ENCODE data around the gene CHADL. TPM values are rescaled to one million over a fixed set of nuclear protein-coding genes. Genes with fewer than 3 reads are reported as not detected.

CHADL gene
- total RNA-seq, 2 experiments from 2014 or later = 0.37 to 1.0 TPM

GRCh38 chr22:41239443-41240128 lies 1.1 kb downstream of the CHADL start:
- CTCF ChIA-PET = interaction anchor here (4.3 kb wide), 1 partner anchor 317 kb away, joined by 114 read pairs; no protein-coding TSS in a partner anchor
- H3K27ac Mint-ChIP-seq = no peak overlapping the region
- DNase-seq (no peak), ATAC-seq (no peak)
- POLR2A ChIA-PET = interaction anchor here (0.6 kb wide), 1 partner anchor 173 kb away, joined by 3 read pairs; no protein-coding TSS in a partner anchor
- peaks cover 6% of the 10 kb centered on the region for H3K4me1 Mint-ChIP-seq (ENCODE audit: low read depth)
- no peak overlapping the region for H3K4me3 Mint-ChIP-seq
- no peaks in the 10 kb centered on the region for H3K27me3 Mint-ChIP-seq (ENCODE audit: low read depth)
- no peaks in the 10 kb centered on the region for H3K9me3 Mint-ChIP-seq (ENCODE audit: insufficient read depth)
- H3K36me3 Mint-ChIP-seq (ENCODE audit: low read depth) = peaks cover 4% of the 10 kb centered on the region

- Mint-ChIP-seq H3K27me3 (ENCODE audit: low read depth) (no peaks in the 10 kb centered on the region), H3K9me3 (ENCODE audit: insufficient read depth) (no peaks in the 10 kb centered on the region), H3K27ac (no peak overlapping the region), H3K36me3 (ENCODE audit: low read depth) (peaks cover 4% of the 10 kb centered on the region), H3K4me3 (peak overlapping the region; percentile 29), H3K4me1 (ENCODE audit: low read depth) (peaks cover 6% of the 10 kb centered on the region)
- CTCF ChIA-PET = interaction anchor here (0.9 to 4.3 kb wide), 13 partner anchors 9 to 340 kb away, joined by 3 to 114 read pairs (median 6); partner anchors contain the start of gene RBX1
- POLR2A ChIA-PET = interaction anchor here (0.6 to 1.4 kb wide), 4 partner anchors 30 to 288 kb away, joined by 3 to 4 read pairs (median 3); partner anchors contain the start of gene RBX1
- no peak for ATAC-seq
- no peak for DNase-seq
These were observed 1.9 kb downstream of the CHADL start for GRCh38 chr22:41238570-41239442.

- ChIA-PET POLR2A (interaction anchor here (0.7 to 1.4 kb wide), 11 partner anchors 15 to 381 kb away, joined by 3 to 10 read pairs (median 3); partner anchors contain the start of genes EP300, RBX1 and XPNPEP3), CTCF (interaction anchor here (0.6 to 4.3 kb wide), 57 partner anchors 10 to 385 kb away, joined by 3 to 114 read pairs (median 4); partner anchors contain the start of genes EP300, RANGAP1, RBX1 and XPNPEP3)
- no peaks in the 10 kb centered on the region for H3K9me3 Mint-ChIP-seq (ENCODE audit: insufficient read depth)
- ATAC-seq (peak; percentile 95), DNase-seq (peak; percentile 90)
- H3K27me3 Mint-ChIP-seq (ENCODE audit: low read depth) = no peaks in the 10 kb centered on the region
- no peaks in the 10 kb centered on the region for H3K36me3 Mint-ChIP-seq (ENCODE audit: low read depth)
- H3K4me3 Mint-ChIP-seq = no peak overlapping the region
- H3K27ac Mint-ChIP-seq = no peak overlapping the region
- H3K4me1 Mint-ChIP-seq (ENCODE audit: low read depth) = peaks cover 6% of the 10 kb centered on the region
These were observed 2.8 kb downstream of the CHADL start for GRCh38 chr22:41237707-41238569.

- DNase-seq = no peak
- H3K9me3 Mint-ChIP-seq (ENCODE audit: insufficient read depth) = no peaks in the 10 kb centered on the region
- peak overlapping the region; percentile 20 for H3K27ac Mint-ChIP-seq
- peaks cover 6% of the 10 kb centered on the region for H3K4me1 Mint-ChIP-seq (ENCODE audit: low read depth)
- no peak for ATAC-seq
- ChIA-PET POLR2A (interaction anchor here (0.7 to 1.4 kb wide), 12 partner anchors 16 to 380 kb away, joined by 3 to 10 read pairs (median 4); partner anchors contain the start of genes EP300, RBX1 and XPNPEP3), CTCF (interaction anchor here (0.6 to 4.3 kb wide), 54 partner anchors 10 to 384 kb away, joined by 3 to 114 read pairs (median 4); partner anchors contain the start of genes EP300, RANGAP1, RBX1 and XPNPEP3)
- no peaks in the 10 kb centered on the region for H3K27me3 Mint-ChIP-seq (ENCODE audit: low read depth)
- H3K4me3 Mint-ChIP-seq = peak overlapping the region; percentile 66
- H3K36me3 Mint-ChIP-seq (ENCODE audit: low read depth) = no peaks in the 10 kb centered on the region
These were observed 3.6 kb downstream of the CHADL start for GRCh38 chr22:41237036-41237706.

GRCh38 chr22:41234815-41235695 lies 5.7 kb downstream of the CHADL start:
- POLR2A ChIA-PET = no interaction called here
- Mint-ChIP-seq H3K27me3 (ENCODE audit: low read depth) (no peaks in the 10 kb centered on the region), H3K27ac (no peak overlapping the region), H3K4me1 (ENCODE audit: low read depth) (peaks cover 6% of the 10 kb centered on the region), H3K4me3 (no peak overlapping the region), H3K36me3 (ENCODE audit: low read depth) (no peaks in the 10 kb centered on the region), H3K9me3 (ENCODE audit: insufficient read depth) (no peaks in the 10 kb centered on the region)
- DNase-seq (no peak), ATAC-seq (no peak)
- CTCF ChIA-PET = interaction anchor here (3.5 to 4.3 kb wide), 3 partner anchors 18 to 313 kb away, joined by 38 to 114 read pairs (median 39); no protein-coding TSS in a partner anchor

GRCh38 chr22:41231369-41231768 lies 9.4 kb downstream of the CHADL start:
- CTCF ChIA-PET = no interaction called here
- H3K27me3 Mint-ChIP-seq (ENCODE audit: low read depth) = no peaks in the 10 kb centered on the region
- H3K36me3 Mint-ChIP-seq (ENCODE audit: low read depth) = peaks cover 10% of the 10 kb centered on the region
- no peaks in the 10 kb centered on the region for H3K9me3 Mint-ChIP-seq (ENCODE audit: insufficient read depth)
- POLR2A ChIA-PET = no interaction called here
- H3K4me3 Mint-ChIP-seq = no peak overlapping the region
- no peak overlapping the region for H3K27ac Mint-ChIP-seq
- no peaks in the 10 kb centered on the region for H3K4me1 Mint-ChIP-seq (ENCODE audit: low read depth)
- no peak for DNase-seq
- no peak for ATAC-seq

GRCh38 chr22:41230401-41230785 lies 10.3 kb downstream of the CHADL start:
- ChIA-PET POLR2A (interaction anchor here (0.6 kb wide), 2 partner anchors 56 to 359 kb away, joined by 3 to 4 read pairs; partner anchors contain the start of genes PMM1 and RANGAP1), CTCF (no interaction called here)
- Mint-ChIP-seq H3K27ac (no peak overlapping the region), H3K4me1 (ENCODE audit: low read depth) (no peaks in the 10 kb centered on the region), H3K36me3 (ENCODE audit: low read depth) (peaks cover 16% of the 10 kb centered on the region), H3K4me3 (no peak overlapping the region), H3K9me3 (ENCODE audit: insufficient read depth) (no peaks in the 10 kb centered on the region), H3K27me3 (ENCODE audit: low read depth) (no peaks in the 10 kb centered on the region)
- no peak for ATAC-seq
- no peak for DNase-seq

GRCh38 chr22:41229730-41230400 lies 10.9 kb downstream of the CHADL start:
- Mint-ChIP-seq H3K36me3 (ENCODE audit: low read depth) (peaks cover 18% of the 10 kb centered on the region), H3K4me1 (ENCODE audit: low read depth) (no peaks in the 10 kb centered on the region), H3K4me3 (no peak overlapping the region), H3K9me3 (ENCODE audit: insufficient read depth) (no peaks in the 10 kb centered on the region), H3K27ac (no peak overlapping the region), H3K27me3 (ENCODE audit: low read depth) (no peaks in the 10 kb centered on the region)
- ChIA-PET POLR2A (interaction anchor here (0.6 kb wide), 2 partner anchors 56 to 360 kb away, joined by 3 to 4 read pairs; partner anchors contain the start of genes PMM1 and RANGAP1), CTCF (no interaction called here)
- ATAC-seq (no peak), DNase-seq (no peak)

GRCh38 chr22:41229215-41229614 lies 11.5 kb downstream of the CHADL start:
- H3K9me3 Mint-ChIP-seq (ENCODE audit: insufficient read depth) = no peaks in the 10 kb centered on the region
- no peak overlapping the region for H3K27ac Mint-ChIP-seq
- no peaks in the 10 kb centered on the region for H3K27me3 Mint-ChIP-seq (ENCODE audit: low read depth)
- DNase-seq = no peak
- ATAC-seq = no peak
- no peak overlapping the region for H3K4me3 Mint-ChIP-seq
- H3K4me1 Mint-ChIP-seq (ENCODE audit: low read depth) = no peaks in the 10 kb centered on the region
- CTCF ChIA-PET = no interaction called here
- POLR2A ChIA-PET = no interaction called here
- peaks cover 22% of the 10 kb centered on the region for H3K36me3 Mint-ChIP-seq (ENCODE audit: low read depth)
